ENCODE data around the gene AKAP17A. TPM values are rescaled to one million over a fixed set of nuclear protein-coding genes. Genes with fewer than 3 reads are reported as not detected.

Gene AKAP17A
- total RNA-seq, 1 experiment from 2014 or later, result 68.1 TPM

GRCh38 chrX:1598021-1598875 lies 6.8 kb downstream of the AKAP17A start:
- H3K36me3 Mint-ChIP-seq, result peaks cover 72% of the 10 kb centered on the region
- TF ChIP-seq NR2C2 (CRISPR knock-in tag; IDR thresholded peaks at IDR 0.05) (no peak), USF1 (CRISPR knock-in tag; IDR thresholded peaks at IDR 0.05) (no peak), NFE2L1 (CRISPR knock-in tag; IDR thresholded peaks at IDR 0.05) (no peak), ZBTB21 (CRISPR knock-in tag; IDR thresholded peaks at IDR 0.05; ENCODE audit: borderline replicate concordance) (no peak), MYBL2 (CRISPR knock-in tag; IDR thresholded peaks at IDR 0.05) (no peak)
- TF ChIP-seq, protein P1, sequence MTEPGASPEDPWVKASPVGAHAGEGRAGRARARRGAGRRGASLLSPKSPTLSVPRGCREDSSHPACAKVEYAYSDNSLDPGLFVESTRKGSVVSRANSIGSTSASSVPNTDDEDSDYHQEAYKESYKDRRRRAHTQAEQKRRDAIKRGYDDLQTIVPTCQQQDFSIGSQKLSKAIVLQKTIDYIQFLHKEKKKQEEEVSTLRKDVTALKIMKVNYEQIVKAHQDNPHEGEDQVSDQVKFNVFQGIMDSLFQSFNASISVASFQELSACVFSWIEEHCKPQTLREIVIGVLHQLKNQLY (CRISPR knock-in tag; IDR thresholded peaks at IDR 0.05), result no peak
- CTCF ChIA-PET, result no interaction called here
- H3K4me3 Mint-ChIP-seq, result no peak overlapping the region
- no peaks in the 10 kb centered on the region for H3K9me3 Mint-ChIP-seq
- ATAC-seq (no peak), DNase-seq (ENCODE audit: low spot score) (no peak)
- no peaks in the 10 kb centered on the region for H3K27me3 Mint-ChIP-seq (ENCODE audit: low read depth)
- no peak overlapping the region for H3K27ac Mint-ChIP-seq
- H3K4me1 Mint-ChIP-seq, result peaks cover 2% of the 10 kb centered on the region; the same call in 1 of the 2 replicates
- POLR2A ChIA-PET, result no interaction called here

DNA sequence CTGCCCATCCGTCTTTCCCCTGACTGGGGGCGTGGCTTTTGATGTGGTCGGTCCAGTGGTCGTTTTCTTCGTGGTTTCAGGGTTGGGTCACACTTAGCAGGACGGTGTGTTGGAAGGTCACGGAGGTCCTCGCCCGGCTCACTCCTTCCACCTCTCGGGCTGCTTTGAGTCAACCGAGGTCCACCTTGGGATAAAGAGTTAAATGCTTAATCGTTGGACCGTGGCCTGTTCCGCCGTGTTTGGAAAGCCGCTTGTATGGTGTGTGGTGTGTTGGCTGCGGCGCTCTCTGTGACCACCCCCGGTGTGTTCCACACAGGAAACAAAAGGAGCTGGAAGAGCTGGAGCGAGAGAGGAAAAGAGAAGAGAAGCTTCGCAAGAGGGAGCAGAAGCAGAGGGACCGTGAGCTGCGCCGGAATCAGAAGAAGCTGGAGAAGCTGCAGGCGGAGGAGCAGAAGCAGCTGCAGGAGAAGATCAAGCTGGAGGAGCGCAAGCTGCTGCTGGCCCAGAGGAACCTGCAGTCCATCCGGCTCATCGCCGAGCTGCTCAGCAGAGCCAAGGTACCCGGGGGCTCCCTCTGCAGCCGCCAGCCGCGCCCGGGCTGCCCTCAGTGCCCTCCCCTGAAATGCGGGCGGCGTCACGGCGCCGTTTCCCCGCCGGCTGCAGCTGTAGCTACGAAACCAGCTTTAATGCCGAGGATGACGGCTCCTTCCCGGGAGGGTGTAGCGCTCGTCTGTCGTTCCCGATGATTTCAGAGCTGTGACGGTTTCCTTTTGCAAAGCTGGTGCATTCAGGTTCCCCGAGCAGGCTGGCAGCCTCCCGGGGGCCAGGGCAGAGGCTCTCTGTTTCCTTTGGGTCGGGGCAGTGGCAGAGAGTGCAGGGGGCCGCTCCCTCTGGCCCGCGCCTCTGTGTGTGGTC lies 7.7 kb downstream of the AKAP17A start:
- no peaks in the 10 kb centered on the region for H3K27me3 Mint-ChIP-seq (ENCODE audit: low read depth)
- CTCF ChIA-PET, result no interaction called here
- H3K27ac Mint-ChIP-seq, result no peak overlapping the region
- no peak overlapping the region for H3K4me3 Mint-ChIP-seq
- no peaks in the 10 kb centered on the region for H3K4me1 Mint-ChIP-seq
- DNase-seq (ENCODE audit: low spot score), result no peak
- H3K9me3 Mint-ChIP-seq, result no peaks in the 10 kb centered on the region
- POLR2A ChIA-PET, result no interaction called here
- no peak for ATAC-seq
- TF ChIP-seq NFATC4 (CRISPR knock-in tag; IDR thresholded peaks at IDR 0.05) (no peak), ZNF423 (CRISPR knock-in tag; IDR thresholded peaks at IDR 0.05) (no peak), USF1 (CRISPR knock-in tag; IDR thresholded peaks at IDR 0.05) (no peak), ZNF121 (CRISPR knock-in tag; IDR thresholded peaks at IDR 0.05) (no peak), NFE2L1 (CRISPR knock-in tag; IDR thresholded peaks at IDR 0.05) (no peak), GRHL2 (CRISPR knock-in tag; IDR thresholded peaks at IDR 0.05; ENCODE audit: insufficient replicate concordance, severe bottlenecking) (no peak), TP53 (CRISPR knock-in tag; IDR thresholded peaks at IDR 0.05) (no peak), IRF1 (CRISPR knock-in tag; IDR thresholded peaks at IDR 0.05) (no peak), CBFB (CRISPR knock-in tag; IDR thresholded peaks at IDR 0.05; ENCODE audit: low read depth) (no peak), RORB (CRISPR knock-in tag; IDR thresholded peaks at IDR 0.05) (no peak), NFYB (CRISPR knock-in tag; conservative IDR thresholded peaks at IDR 0.05; ENCODE audit: low read depth) (no peak), FOXP1 (CRISPR knock-in tag; IDR thresholded peaks at IDR 0.05; ENCODE audit: borderline replicate concordance) (no peak), ZNF138 (CRISPR knock-in tag; conservative IDR thresholded peaks at IDR 0.05) (no peak), HMGA2 (CRISPR knock-in tag; IDR thresholded peaks at IDR 0.05) (no peak), ZNF396 (CRISPR knock-in tag; IDR thresholded peaks at IDR 0.05; ENCODE audit: borderline replicate concordance) (no peak), RELA (CRISPR knock-in tag; IDR thresholded peaks at IDR 0.05; ENCODE audit: borderline replicate concordance) (no peak), USF2 (CRISPR knock-in tag; IDR thresholded peaks at IDR 0.05) (no peak)
- TF ChIP-seq, protein P2, sequence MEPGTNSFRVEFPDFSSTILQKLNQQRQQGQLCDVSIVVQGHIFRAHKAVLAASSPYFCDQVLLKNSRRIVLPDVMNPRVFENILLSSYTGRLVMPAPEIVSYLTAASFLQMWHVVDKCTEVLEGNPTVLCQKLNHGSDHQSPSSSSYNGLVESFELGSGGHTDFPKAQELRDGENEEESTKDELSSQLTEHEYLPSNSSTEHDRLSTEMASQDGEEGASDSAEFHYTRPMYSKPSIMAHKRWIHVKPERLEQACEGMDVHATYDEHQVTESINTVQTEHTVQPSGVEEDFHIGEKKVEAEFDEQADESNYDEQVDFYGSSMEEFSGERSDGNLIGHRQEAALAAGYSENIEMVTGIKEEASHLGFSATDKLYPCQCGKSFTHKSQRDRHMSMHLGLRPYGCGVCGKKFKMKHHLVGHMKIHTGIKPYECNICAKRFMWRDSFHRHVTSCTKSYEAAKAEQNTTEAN (CRISPR knock-in tag; IDR thresholded peaks at IDR 0.05), result no peak
- TF ChIP-seq, protein P3, sequence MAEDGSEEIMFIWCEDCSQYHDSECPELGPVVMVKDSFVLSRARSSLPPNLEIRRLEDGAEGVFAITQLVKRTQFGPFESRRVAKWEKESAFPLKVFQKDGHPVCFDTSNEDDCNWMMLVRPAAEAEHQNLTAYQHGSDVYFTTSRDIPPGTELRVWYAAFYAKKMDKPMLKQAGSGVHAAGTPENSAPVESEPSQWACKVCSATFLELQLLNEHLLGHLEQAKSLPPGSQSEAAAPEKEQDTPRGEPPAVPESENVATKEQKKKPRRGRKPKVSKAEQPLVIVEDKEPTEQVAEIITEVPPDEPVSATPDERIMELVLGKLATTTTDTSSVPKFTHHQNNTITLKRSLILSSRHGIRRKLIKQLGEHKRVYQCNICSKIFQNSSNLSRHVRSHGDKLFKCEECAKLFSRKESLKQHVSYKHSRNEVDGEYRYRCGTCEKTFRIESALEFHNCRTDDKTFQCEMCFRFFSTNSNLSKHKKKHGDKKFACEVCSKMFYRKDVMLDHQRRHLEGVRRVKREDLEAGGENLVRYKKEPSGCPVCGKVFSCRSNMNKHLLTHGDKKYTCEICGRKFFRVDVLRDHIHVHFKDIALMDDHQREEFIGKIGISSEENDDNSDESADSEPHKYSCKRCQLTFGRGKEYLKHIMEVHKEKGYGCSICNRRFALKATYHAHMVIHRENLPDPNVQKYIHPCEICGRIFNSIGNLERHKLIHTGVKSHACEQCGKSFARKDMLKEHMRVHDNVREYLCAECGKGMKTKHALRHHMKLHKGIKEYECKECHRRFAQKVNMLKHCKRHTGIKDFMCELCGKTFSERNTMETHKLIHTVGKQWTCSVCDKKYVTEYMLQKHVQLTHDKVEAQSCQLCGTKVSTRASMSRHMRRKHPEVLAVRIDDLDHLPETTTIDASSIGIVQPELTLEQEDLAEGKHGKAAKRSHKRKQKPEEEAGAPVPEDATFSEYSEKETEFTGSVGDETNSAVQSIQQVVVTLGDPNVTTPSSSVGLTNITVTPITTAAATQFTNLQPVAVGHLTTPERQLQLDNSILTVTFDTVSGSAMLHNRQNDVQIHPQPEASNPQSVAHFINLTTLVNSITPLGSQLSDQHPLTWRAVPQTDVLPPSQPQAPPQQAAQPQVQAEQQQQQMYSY (CRISPR knock-in tag; IDR thresholded peaks at IDR 0.05), result no peak
- TF ChIP-seq, protein P4, sequence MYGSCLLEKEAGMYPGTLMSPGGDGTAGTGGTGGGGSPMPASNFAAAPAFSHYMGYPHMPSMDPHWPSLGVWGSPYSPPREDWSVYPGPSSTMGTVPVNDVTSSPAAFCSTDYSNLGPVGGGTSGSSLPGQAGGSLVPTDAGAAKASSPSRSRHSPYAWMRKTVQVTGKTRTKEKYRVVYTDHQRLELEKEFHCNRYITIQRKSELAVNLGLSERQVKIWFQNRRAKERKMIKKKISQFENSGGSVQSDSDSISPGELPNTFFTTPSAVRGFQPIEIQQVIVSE (CRISPR knock-in tag; IDR thresholded peaks at IDR 0.05; ENCODE audit: borderline replicate concordance), result no peak
- peaks cover 67% of the 10 kb centered on the region for H3K36me3 Mint-ChIP-seq
